Left forelimb (tissue), 1 donor: ENCODE results near the gene EMC10.
"Not testable (repeated sequence)": the region's sequence is repeated elsewhere in the genome, so short reads cannot be mapped to it uniquely, and the experiment has no call there.

ENCODE experiments used
- DNase-seq: peaks from one replicate; pipeline ENCODE4 v3.0.0-alpha.2; 2018; ENCODE audit warnings: low spot score

The EMC10 gene

DNA sequence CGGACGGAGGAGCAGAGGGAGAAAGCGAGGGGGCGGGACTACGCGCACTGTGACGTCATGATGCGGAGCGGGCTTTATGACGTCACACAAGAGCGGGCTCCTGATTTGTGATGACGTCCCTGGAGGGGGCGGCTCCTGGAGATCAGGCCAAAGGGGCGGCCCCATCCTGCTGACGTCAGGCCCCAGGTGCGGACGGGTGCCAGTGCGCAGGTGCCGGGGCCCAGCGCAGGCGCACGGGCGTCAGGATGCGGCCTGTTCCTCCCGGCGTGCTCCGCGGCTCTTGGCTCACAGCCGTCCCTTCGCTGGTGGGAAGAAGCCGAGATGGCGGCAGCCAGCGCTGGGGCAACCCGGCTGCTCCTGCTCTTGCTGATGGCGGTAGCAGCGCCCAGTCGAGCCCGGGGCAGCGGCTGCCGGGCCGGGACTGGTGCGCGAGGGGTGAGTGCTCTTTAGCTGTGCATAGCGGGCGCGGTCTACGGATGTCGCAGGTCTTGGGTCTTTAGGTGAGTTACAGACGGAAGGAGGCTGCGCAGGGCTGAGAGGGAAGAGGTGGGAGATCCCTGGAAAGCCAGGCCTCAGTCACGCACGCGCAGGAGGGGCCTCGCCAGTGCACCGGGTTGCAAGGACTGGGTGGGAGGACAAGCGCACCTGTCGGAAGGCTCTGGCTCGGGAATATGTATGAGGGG is at the start of gene EMC10, which contains the start of gene GARIN5A:
EMC10 (plus strand) TSS at position 284 of the 683 bp plus-strand sequence; CDS start at position 322, 38 bp downstream.
GARIN5A (minus strand) TSS at position 625 of the 683 bp plus-strand sequence; CDS start at position 165, 460 bp downstream.
- DNase-seq = peak; percentile 96

GRCh38 chr19:50427318-50427925 is 48.9 kb upstream of the EMC10 start:
- no peak for DNase-seq

GRCh38 chr19:50427997-50428425 is 48.3 kb upstream of the EMC10 start:
- peak; percentile 84 for DNase-seq

- no peak for DNase-seq
Measured at GRCh38 chr19:50428772-50429463, 47.4 kb upstream of the EMC10 start.

DNA sequence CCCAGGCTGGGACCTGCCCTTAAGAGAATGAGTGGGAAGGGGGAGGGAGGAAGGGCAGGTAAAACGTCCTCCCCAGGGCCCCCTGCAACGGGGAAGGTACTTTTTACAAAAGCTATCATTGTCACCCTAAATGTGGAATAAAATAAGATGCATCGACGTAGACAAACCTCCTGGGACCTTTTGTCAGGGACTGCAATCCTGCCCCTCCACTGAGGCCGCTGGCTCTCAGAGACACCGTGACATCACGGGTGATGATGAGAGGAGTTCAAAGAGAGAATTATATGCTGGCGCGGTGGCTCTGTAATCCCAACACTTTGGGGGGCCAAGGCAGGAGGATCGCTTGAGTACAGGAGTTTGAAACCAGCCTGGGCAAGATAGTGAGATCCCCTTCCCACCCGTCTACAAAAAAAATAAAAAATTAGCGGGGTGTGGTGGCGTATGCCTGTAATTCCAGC is 45.4 kb upstream of the EMC10 start:
- DNase-seq = no peak

DNA sequence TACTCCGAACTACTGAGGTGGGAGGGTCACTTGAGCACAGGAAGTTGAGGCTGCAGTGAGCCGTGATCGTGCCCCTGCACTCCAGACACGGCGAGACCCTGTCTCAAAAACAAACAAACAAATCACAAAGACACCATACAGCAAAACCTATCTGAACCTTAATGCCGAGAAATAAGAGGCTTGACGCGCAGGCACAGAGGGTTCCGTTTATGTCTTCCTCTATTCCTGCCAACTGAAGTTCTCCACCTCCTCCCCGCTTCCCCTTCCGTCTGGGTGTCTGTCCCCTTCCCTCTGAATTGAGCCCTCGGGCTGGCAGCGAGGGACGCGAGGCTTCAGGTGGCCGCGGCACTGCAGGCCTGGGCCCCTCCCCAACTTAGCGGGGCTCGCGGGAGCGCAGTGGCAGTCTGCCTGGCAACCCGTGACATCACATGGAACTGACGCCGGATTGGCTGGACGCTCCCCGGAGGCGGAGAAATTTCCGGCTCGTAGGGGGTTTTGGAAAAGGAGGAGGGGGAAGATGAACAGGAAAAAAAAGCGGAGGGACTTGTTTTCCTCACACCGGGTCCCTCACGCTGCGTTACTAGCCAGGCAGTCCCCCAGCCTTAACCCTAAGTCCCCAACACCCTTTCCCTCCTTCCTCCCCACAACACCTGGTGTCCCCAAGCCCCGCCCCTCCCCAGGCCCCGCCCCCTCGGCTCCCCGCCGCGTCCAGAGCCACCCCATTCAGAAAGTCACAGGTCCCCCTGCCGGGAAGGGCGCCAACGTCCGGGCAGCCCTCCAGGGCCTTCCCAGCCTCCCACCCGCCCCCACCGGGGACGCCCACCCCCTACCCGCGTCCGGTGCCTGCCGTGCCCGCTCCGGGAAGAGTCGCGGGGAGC is 44.7 kb upstream of the EMC10 start:
- DNase-seq = peak; percentile 95

DNA sequence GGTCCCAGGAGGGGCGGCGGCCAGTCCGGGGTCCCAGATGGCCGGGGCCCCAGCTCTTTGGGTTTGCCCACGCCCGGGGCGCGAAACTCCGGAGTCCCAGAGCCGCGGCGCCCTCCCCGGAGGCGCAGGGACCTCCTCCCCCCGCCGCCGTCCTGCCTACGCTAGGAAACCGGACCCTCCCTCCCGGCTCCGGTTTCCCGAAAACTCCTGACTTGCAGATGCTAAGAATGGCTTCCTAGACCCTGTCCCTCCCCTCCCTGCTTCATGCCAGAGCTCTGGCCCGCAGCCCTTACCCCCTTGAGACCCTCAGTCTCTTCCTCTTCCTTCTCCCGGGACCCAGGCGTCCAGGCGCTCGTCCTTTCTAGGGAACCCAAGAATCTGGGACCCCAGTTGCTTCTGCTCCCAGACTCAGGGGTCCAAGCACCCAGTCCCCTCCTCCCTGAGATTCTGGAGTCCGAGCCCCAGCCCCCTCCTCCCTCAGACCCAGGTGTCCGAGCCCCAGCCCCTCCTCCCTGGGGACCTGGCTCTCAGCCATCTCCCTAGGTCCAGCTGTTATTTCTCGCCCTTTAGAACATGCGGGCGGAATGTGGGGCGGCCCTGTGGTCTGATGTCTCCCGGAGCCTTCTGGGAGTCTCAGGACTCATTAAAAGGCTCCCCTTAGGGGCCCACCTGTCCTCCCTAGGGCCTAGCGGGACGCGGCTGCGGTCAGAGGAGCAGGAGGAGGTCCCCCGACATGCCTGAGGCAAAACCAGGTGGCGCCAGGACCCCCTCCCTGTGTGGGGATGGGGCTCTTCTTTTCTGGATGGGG is 43.9 kb upstream of the EMC10 start, which contains the start of gene MYBPC2:
MYBPC2 (plus strand) TSS at position 672 of the 808 bp plus-strand sequence; CDS start at position 734, 62 bp downstream.
- DNase-seq = no peak

- no peak for DNase-seq
Measured at GRCh38 chr19:50433201-50434180, 42.8 kb upstream of the EMC10 start.

GRCh38 chr19:50434525-50434924 is 41.8 kb upstream of the EMC10 start:
- DNase-seq = no peak

DNA sequence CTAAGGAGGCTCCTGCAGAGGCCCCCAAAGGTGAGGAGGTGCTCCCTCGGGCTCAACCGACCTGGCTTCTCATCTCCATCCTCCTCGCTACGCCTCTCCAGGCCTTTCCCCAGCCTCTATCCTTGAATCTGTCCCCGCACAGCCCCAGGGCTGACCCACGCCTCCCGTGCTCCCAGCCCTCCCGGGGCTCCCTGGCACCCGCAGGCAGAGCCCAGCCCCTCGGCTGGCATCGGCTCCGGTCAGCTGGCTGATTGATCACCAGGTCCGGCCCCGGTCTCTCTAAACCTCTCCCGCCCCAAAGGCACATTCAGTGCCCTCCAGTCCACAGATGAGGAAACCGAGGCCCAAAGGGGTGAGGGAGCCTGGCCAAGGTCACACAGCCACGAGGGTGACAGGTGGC is 41.1 kb upstream of the EMC10 start:
- no peak for DNase-seq

DNA sequence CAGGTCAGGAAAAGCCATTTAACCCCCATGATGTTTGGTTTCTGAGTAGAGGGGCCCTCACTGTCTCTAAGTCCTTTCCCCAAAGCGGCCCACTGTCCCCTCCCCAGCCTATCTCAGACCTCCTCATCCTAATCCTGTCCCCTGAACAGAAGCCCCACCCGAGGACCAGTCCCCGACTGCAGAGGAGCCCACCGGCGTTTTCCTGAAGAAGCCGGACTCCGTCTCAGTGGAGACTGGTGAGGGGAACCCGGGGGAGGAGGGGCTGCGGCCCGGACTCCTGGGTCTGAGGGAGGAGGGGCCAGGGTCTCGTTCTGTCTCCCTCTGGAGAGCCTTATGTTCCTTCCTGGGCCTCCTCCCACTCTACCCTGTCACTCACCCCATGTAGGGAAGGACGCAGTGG is 40.7 kb upstream of the EMC10 start:
- no peak for DNase-seq

DNA sequence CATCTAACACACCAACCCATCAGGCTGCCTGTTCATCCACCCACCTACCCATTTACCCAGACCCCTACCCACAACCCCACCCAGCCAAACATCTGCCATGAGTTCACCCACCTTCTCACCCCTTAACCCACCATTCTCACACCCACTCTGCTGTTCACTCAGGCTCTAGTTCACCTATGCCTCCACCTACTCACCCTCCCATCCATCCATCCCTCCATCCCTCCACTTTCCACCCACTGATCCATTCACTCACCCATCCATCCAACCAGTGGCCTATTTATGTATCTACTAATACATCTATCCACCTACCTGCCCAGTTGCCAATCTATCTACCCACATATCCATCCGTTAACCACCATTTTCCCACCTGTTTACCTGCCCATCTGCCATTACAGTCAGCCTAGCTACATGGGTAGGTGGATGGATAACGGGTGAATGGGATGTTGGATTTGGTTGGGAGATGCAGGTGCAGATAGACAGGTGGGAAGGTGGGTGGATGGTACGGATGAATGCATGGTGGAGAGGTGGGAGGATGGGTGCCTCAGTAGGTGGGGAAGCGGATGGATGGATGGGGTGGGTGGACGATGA is 38.4 kb upstream of the EMC10 start:
- DNase-seq = no peak

DNA sequence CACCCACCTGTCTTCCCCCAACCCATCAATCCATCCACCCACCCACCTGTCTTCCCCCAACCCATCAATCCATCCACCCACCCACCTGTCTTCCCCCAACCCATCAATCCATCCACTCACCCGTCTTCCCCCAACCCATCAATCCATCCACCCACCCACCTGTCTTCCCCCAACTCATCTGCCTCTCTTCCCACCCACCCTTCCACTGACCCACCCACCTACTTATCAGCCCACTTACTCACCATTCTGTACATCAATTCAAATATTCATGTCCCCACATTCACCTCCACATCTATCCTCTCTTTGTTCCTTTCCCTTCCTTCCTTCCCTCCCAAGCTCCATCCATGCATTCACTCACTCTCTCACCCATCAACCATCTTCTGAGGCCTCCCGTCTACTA is 37.2 kb upstream of the EMC10 start:
- not testable (repeated sequence) for DNase-seq

- DNase-seq = no peak
Measured at GRCh38 chr19:50444059-50444458, 32.2 kb upstream of the EMC10 start.

GRCh38 chr19:50447053-50447452 is 29.3 kb upstream of the EMC10 start:
- DNase-seq = no peak

GRCh38 chr19:50447750-50448149 is 28.6 kb upstream of the EMC10 start:
- DNase-seq = no peak

DNA sequence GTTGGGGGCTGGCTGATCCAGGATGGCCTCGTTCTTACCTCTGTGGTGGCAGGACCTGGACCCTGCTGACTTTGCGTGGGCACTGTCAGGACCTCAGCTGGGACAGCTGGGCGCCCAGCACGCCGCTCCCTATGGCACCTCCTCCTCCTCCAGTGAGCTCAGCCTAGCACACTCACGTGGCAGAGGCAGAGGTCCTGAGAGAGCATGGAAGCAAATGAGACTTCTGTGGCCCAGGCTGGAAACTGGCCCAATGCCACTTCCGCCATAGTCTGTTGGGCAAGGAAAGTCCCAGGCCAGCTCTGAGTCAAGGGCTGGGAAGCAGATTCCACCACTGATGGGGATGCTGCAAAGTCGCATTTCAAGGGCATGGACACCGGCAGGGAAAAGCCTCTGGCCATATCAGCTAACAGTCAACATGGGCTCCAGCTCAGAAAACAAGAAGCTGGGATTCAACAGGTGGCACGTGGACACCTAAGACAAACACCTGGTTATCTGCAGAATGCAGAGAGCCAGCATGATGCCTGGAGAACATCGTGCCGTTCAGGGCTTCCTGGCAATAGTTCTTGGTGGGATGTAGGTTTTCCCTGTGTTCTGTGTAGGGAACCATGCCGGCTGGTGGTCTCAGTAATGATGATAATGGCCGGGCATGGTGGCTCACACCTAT is 26.9 kb upstream of the EMC10 start:
- DNase-seq = no peak

- DNase-seq = no peak
Measured at GRCh38 chr19:50450369-50451222, 25.7 kb upstream of the EMC10 start.
